HG03460 (cell line): ENCODE data around the gene PUM1.

Experiments used
- ATAC-seq: cut with Tn5 transposase; IDR thresholded peaks from one replicate; pipeline ENCODE4 v1.9.1; 2021; ENCODE audit not compliant: unreplicated experiment

PUM1 gene

GRCh38 chr1:30908696-30909364 is 156.7 kb downstream of the PUM1 start, which contains the start of gene SDC3:
Gene SDC3, minus strand, starts transcription at chr1:30908758. Its CDS starts 172 bp downstream, at chr1:30908586.
- no peak for ATAC-seq

GRCh38 chr1:30908316-30908695 is 157.2 kb downstream of the PUM1 start:
- ATAC-seq: no peak

GRCh38 chr1:30907481-30908315 is 157.8 kb downstream of the PUM1 start:
- ATAC-seq: no peak

- no peak for ATAC-seq
These were observed 158.7 kb downstream of the PUM1 start for GRCh38 chr1:30906631-30907441.

- no peak for ATAC-seq
These were observed 159.4 kb downstream of the PUM1 start for GRCh38 chr1:30905916-30906620.

GRCh38 chr1:30905403-30905802 is 160.1 kb downstream of the PUM1 start:
- no peak for ATAC-seq

GRCh38 chr1:30904962-30905335 is 160.6 kb downstream of the PUM1 start:
- ATAC-seq: no peak

- ATAC-seq: no peak
These were observed 161.1 kb downstream of the PUM1 start for GRCh38 chr1:30904191-30904961.

GRCh38 chr1:30903343-30904034 is 162.0 kb downstream of the PUM1 start:
- no peak for ATAC-seq

- no peak for ATAC-seq
These were observed 162.8 kb downstream of the PUM1 start for GRCh38 chr1:30902593-30903290.

GRCh38 chr1:30901798-30902581 is 163.5 kb downstream of the PUM1 start:
- no peak for ATAC-seq

GRCh38 chr1:30900931-30901560 is 164.5 kb downstream of the PUM1 start:
- no peak for ATAC-seq

GRCh38 chr1:30900486-30900885 is 165.0 kb downstream of the PUM1 start:
- ATAC-seq: no peak

GRCh38 chr1:30899577-30900389 is 165.7 kb downstream of the PUM1 start:
- no peak for ATAC-seq

- no peak for ATAC-seq
These were observed 167.3 kb downstream of the PUM1 start for GRCh38 chr1:30898031-30898815.

- no peak for ATAC-seq
These were observed 168.6 kb downstream of the PUM1 start for GRCh38 chr1:30896905-30897304.
